Frontal cortex (tissue), 4 donors: ENCODE measurements around the gene MCAT. TPM values are rescaled to one million over a fixed set of nuclear protein-coding genes. Genes with fewer than 3 reads are reported as not detected.

Experiments used
- DNase-seq, 2 donors: peaks; one replicate each; pipeline ENCODE4 v3.0.0; 2012; ENCODE audit warnings: low spot score in 2 of 2
- FAIRE-seq: peaks from 2 replicates; lab custom pipeline; 2012; peaks lifted over from hg19 to GRCh38; lab: Jason Lieb, UNC
- total RNA-seq: library from RNA; depleted of rRNA; stranded (reverse); fragments of >200 nt; gene quantifications from one replicate; pipeline ENCODE4 v1.2.3, GENCODE V29; 2014
- donor health status: control.
- donor health status: control.
- donor health status: control.

MCAT gene
- total RNA-seq, 1 donor from 2014 or later, result 13.9 TPM

- DNase-seq (no peak), FAIRE-seq (no peak)
These were observed 41.9 kb downstream of the MCAT start for GRCh38 chr22:43101306-43101705.

GRCh38 chr22:43100225-43100624, 43.0 kb downstream of the MCAT start:
- no peak for FAIRE-seq

GRCh38 chr22:43099095-43099494, 44.1 kb downstream of the MCAT start:
- FAIRE-seq, result no peak
- no peak for DNase-seq

More at GRCh38 chr22:43100225-43100624, 43.0 kb downstream of the MCAT start:
- DNase-seq, result no peak

- FAIRE-seq, result no peak
- DNase-seq, result no peak
These were observed 44.8 kb downstream of the MCAT start for GRCh38 chr22:43098356-43098755.

- no peak for FAIRE-seq
- DNase-seq, result no peak
These were observed 46.8 kb downstream of the MCAT start for GRCh38 chr22:43096420-43096819.

GRCh38 chr22:43094551-43094950, 48.6 kb downstream of the MCAT start:
- no peak for FAIRE-seq

GRCh38 chr22:43094085-43094484, 49.1 kb downstream of the MCAT start:
- no peak for FAIRE-seq

More at GRCh38 chr22:43094551-43094950, 48.6 kb downstream of the MCAT start:
- DNase-seq, result no peak

GRCh38 chr22:43092085-43092484, 51.1 kb downstream of the MCAT start:
- no peak for FAIRE-seq
- no peak for DNase-seq

More at GRCh38 chr22:43094085-43094484, 49.1 kb downstream of the MCAT start:
- DNase-seq, result no peak

GRCh38 chr22:43090130-43090789, 52.9 kb downstream of the MCAT start:
- no peak for FAIRE-seq

GRCh38 chr22:43088984-43089717, 54.0 kb downstream of the MCAT start, which contains the start of gene TTLL1:
Gene TTLL1 (minus strand): TSS chr22:43089391. CDS start chr22:43075586, 13,805 bp downstream.
- DNase-seq (peak; percentile 86 to 93), FAIRE-seq (no peak)

More at GRCh38 chr22:43090130-43090789, 52.9 kb downstream of the MCAT start:
- DNase-seq, result peak; percentile 73 to 78

GRCh38 chr22:43088627-43088983, 54.6 kb downstream of the MCAT start:
- no peak for DNase-seq
- no peak for FAIRE-seq

GRCh38 chr22:43085658-43086606, 57.3 kb downstream of the MCAT start:
- DNase-seq (no peak), FAIRE-seq (no peak)

Other genes with a start within 250 kb of the MCAT start
- 24.5 TPM for gene PACSIN2, start 128.2 kb downstream of the MCAT start, total RNA-seq
- gene TTLL1, start 54.0 kb downstream of the MCAT start, total RNA-seq, result 75.4 TPM
- not detected for gene BIK, start 32.6 kb downstream of the MCAT start, total RNA-seq
- gene TSPO, start 8.2 kb upstream of the MCAT start, total RNA-seq, result 36.7 TPM
- gene TTLL12, start 43.7 kb upstream of the MCAT start, total RNA-seq, result 30.6 TPM
- gene SCUBE1, start 200.0 kb upstream of the MCAT start, total RNA-seq, result 26.1 TPM